IMR-90 (cell line): ENCODE results near the gene TNNI2. TPM values are rescaled to one million over a fixed set of nuclear protein-coding genes. Genes with fewer than 3 reads are reported as not detected.

Source experiments
- ATAC-seq: fragments of 200-7000 bp; cut with Tn5 transposase; 2 replicates; pipeline ENCODE4 v1.9.1; 2020; ENCODE audit warnings: low read depth, mild to moderate bottlenecking, moderate library complexity
- BruUV-seq: library from RNA; stranded (reverse); fragments of 400-500 nt; replicated peaks from 2 replicates; lab custom pipeline; 2021; lab: Mats Ljungman, UMichigan
- CTCF ChIA-PET: fragments of 300-600 bp; formaldehyde crosslinking; extraction: SDS; loops from one replicate; lab custom pipeline; 2021; ENCODE audit warnings: antibody characterized with exemption; lab: Yijun Ruan, JAX
- POLR2A ChIA-PET: fragments of 300-600 bp; sonication (Branson Sonifier 250); formaldehyde crosslinking; loops from one replicate; lab custom pipeline; 2022; ENCODE audit warnings: antibody characterized with exemption; ENCODE audit not compliant: unreplicated experiment; lab: Charles Lee
- DNase-seq: peaks from one replicate; pipeline ENCODE4 v3.0.0; 2013
- H2AFZ ChIP-seq: replicated peaks from 2 replicates; pipeline ENCODE3; 2013; ENCODE audit warnings: low read length, mild to moderate bottlenecking; ENCODE audit not compliant: poor library complexity
- H2AK5ac ChIP-seq: 2 replicates; pipeline ENCODE4 v1.6.1; 2013; ENCODE audit warnings: low read depth, low read length, inconsistent platforms
- H2AK9ac ChIP-seq: replicated peaks from 2 replicates; pipeline ENCODE3; 2013; ENCODE audit warnings: mild to moderate bottlenecking, low read depth, low read length, moderate library complexity; ENCODE audit not compliant: poor library complexity
- H2BK120ac ChIP-seq: 2 replicates; pipeline ENCODE4 v1.6.1; 2013; ENCODE audit warnings: low read depth, low read length, inconsistent platforms
- H2BK15ac ChIP-seq: 3 replicates; pipeline ENCODE4 v1.6.1; 2013; ENCODE audit warnings: low read depth, low read length, inconsistent platforms
- H2BK20ac ChIP-seq: 2 replicates; pipeline ENCODE4 v1.6.1; 2013; ENCODE audit warnings: low read depth, mild to moderate bottlenecking, inconsistent platforms, low read length, moderate library complexity
- H2BK5ac ChIP-seq: 2 replicates; pipeline ENCODE4 v1.6.1; 2013; ENCODE audit warnings: mild to moderate bottlenecking, low read depth, low read length, inconsistent platforms; ENCODE audit not compliant: poor library complexity, severe bottlenecking
- H3K14ac ChIP-seq: replicated peaks from 2 replicates; pipeline ENCODE4 v1.6.1; 2013; ENCODE audit warnings: low read depth, low read length, inconsistent platforms
- H3K18ac ChIP-seq: 2 replicates; pipeline ENCODE4 v1.6.1; 2013; ENCODE audit warnings: low read depth, low read length, control low read depth
- H3K23ac ChIP-seq: 2 replicates; pipeline ENCODE4 v1.6.1; 2013; ENCODE audit warnings: low read depth, low read length, inconsistent platforms
- H3K27ac ChIP-seq: 2 replicates; pipeline ENCODE4 v1.5.1; 2013; ENCODE audit warnings: mild to moderate bottlenecking, control low read depth, low read length; ENCODE audit not compliant: insufficient read depth
- H3K27me3 ChIP-seq: 2 replicates; pipeline ENCODE4 v1.6.1; 2013; ENCODE audit warnings: low read length; ENCODE audit not compliant: control insufficient read depth, insufficient read depth
- H3K36me3 ChIP-seq: 2 replicates; pipeline ENCODE4 v1.6.1; 2013; ENCODE audit warnings: low read length, mixed read lengths; ENCODE audit not compliant: control insufficient read depth, insufficient read depth
- H3K4ac ChIP-seq: 2 replicates; pipeline ENCODE4 v1.6.1; 2013; ENCODE audit warnings: low read depth, low read length, inconsistent platforms
- H3K4me1 ChIP-seq: 2 replicates; pipeline ENCODE4 v1.6.1; 2013; ENCODE audit warnings: low read length, mixed read lengths; ENCODE audit not compliant: control insufficient read depth, insufficient read depth
- H3K4me2 ChIP-seq: 2 replicates; pipeline ENCODE4 v1.6.1; 2013; ENCODE audit warnings: low read depth, mild to moderate bottlenecking, control low read depth, low read length, moderate library complexity
- H3K4me3 ChIP-seq: 2 replicates; pipeline ENCODE4 v1.5.1; 2013; ENCODE audit warnings: low read depth, mild to moderate bottlenecking, control low read depth, low read length, moderate library complexity; ENCODE audit not compliant: insufficient read depth
- H3K56ac ChIP-seq: 2 replicates; pipeline ENCODE4 v1.6.1; 2013; ENCODE audit warnings: low read length, inconsistent platforms; ENCODE audit not compliant: insufficient read depth; ENCODE audit errors: extremely low read depth
- H3K79me1 ChIP-seq, 2 experiments: 2 replicates each; pipeline ENCODE4 v1.6.1; 2013; ENCODE audit warnings: low read length in 2 of 2, inconsistent platforms in 1 of 2, low read depth in 1 of 2
- H3K9ac ChIP-seq: 2 replicates; pipeline ENCODE4 v1.6.1; 2013; ENCODE audit warnings: low read depth, low read length, control low read depth
- H3K9me1 ChIP-seq: 2 replicates; pipeline ENCODE4 v1.6.1; 2013; ENCODE audit warnings: low read length, inconsistent platforms; ENCODE audit not compliant: insufficient read depth
- H3K9me3 ChIP-seq: 2 replicates; pipeline ENCODE4 v1.6.1; 2013; ENCODE audit warnings: low read length; ENCODE audit not compliant: control insufficient read depth, insufficient read depth
- H4K20me1 ChIP-seq: 2 replicates; pipeline ENCODE4 v1.6.1; 2013; ENCODE audit warnings: low read length, inconsistent platforms; ENCODE audit not compliant: insufficient read depth
- H4K5ac ChIP-seq: 2 replicates; pipeline ENCODE4 v1.6.1; 2013; ENCODE audit warnings: mild to moderate bottlenecking, low read depth, low read length, control low read depth
- H4K8ac ChIP-seq, 2 experiments: 2 replicates each; pipeline ENCODE4 v1.6.1; 2013; ENCODE audit warnings: low read depth in 2 of 2, low read length in 2 of 2, control low read depth in 1 of 2, inconsistent platforms in 1 of 2
- H4K91ac ChIP-seq: 2 replicates; pipeline ENCODE4 v1.6.1; 2013; ENCODE audit warnings: low read depth, low read length, inconsistent platforms; ENCODE audit not compliant: insufficient read depth
- BHLHE40 ChIP-seq: fragments of 150-350 bp; IDR thresholded peaks from 2 replicates; pipeline ENCODE4 v1.6.1; 2016; ENCODE audit warnings: mild to moderate bottlenecking, low read depth, low read length
- CHD1 ChIP-seq: IDR thresholded peaks from 2 replicates; pipeline ENCODE4 v1.6.1; 2012; ENCODE audit warnings: low read depth, low read length, improper control_type of control experiment
- FOS ChIP-seq: fragments of 150-350 bp; IDR thresholded peaks from 2 replicates; pipeline ENCODE4 v1.6.1; 2016; ENCODE audit warnings: low read depth, low read length
- MAFK ChIP-seq: IDR thresholded peaks from 2 replicates; pipeline ENCODE4 v1.6.1; 2012; ENCODE audit warnings: low read depth, low read length, improper control_type of control experiment
- POLR2A ChIP-seq: IDR thresholded peaks from 2 replicates; pipeline ENCODE4 v1.6.1; 2012; ENCODE audit warnings: mild to moderate bottlenecking, low read depth, low read length
- RAD21 ChIP-seq: IDR thresholded peaks from 2 replicates; pipeline ENCODE4 v1.6.1; 2012; ENCODE audit warnings: low read length, improper control_type of control experiment
- RCOR1 ChIP-seq: IDR thresholded peaks from 2 replicates; pipeline ENCODE4 v1.6.1; 2012; ENCODE audit warnings: mild to moderate bottlenecking, low read length, improper control_type of control experiment; ENCODE audit not compliant: insufficient replicate concordance
- RFX5 ChIP-seq: IDR thresholded peaks from 2 replicates; pipeline ENCODE4 v1.8.0; 2012; ENCODE audit warnings: low read depth, mild to moderate bottlenecking, low read length, moderate library complexity
- SMC3 ChIP-seq: fragments of 150-350 bp; IDR thresholded peaks from 2 replicates; pipeline ENCODE4 v1.6.1; 2016; ENCODE audit warnings: low read depth, mild to moderate bottlenecking, antibody characterized with exemption, low read length, moderate library complexity
- WGBS, 2 experiments: methylation state at CpG; one replicate each; pipeline versions ENCODE4 v1.1.5 to v1.1.7; 2013; ENCODE audit warnings: missing lambda C conversion rate in 2 of 2; ENCODE audit not compliant: insufficient read length in 1 of 2; ENCODE audit errors: extremely low coverage in 2 of 2; 5-methylcytosine and 5-hydroxymethylcytosine counted together
- dilution Hi-C: fragments of 300-500 bp; cut with HindIII; formaldehyde crosslinking; loops from one replicate; pipeline ENCODE4 v1.14.3; 2018; ENCODE audit warnings: low sequenced_read_pairs; ENCODE audit not compliant: unreplicated experiment
- in situ Hi-C: fragments of 300-500 bp; cut with MboI; formaldehyde crosslinking; loops from 3 replicates; pipeline ENCODE4 v1.14.3; 2019; ENCODE audit warnings: low sequenced_read_pairs, inconsistent platforms, mixed read lengths
- intact Hi-C: fragments of 100-400 bp; cut with micrococcal nuclease; formaldehyde crosslinking; loops from 2 replicates; pipeline ENCODE4 v1.10.0; 2022
- polyA plus RNA-seq, 3 experiments: library from polyadenylated mRNA; depleted of rRNA; stranded (reverse); fragments of >200 nt; gene quantifications; 2 replicates each; pipeline ENCODE4 v1.2.3, GENCODE V29; 2012; ENCODE audit warnings: low replicate concordance in 1 of 3
- total RNA-seq: library from RNA; depleted of rRNA; stranded (reverse); fragments of >200 nt; gene quantifications from 2 replicates; pipeline ENCODE4 v1.2.3, GENCODE V29; 2012
- TF ChIP-seq, protein P1 (sequence below): fragments of 150-350 bp; IDR thresholded peaks from 2 replicates; pipeline ENCODE4 v1.6.1; 2016; ENCODE audit warnings: low read depth, mild to moderate bottlenecking, low read length, moderate library complexity, borderline replicate concordance
- TF ChIP-seq, protein P2 (sequence below): conservative IDR thresholded peaks from 2 replicates; pipeline ENCODE4 v1.5.1; 2012; ENCODE audit warnings: mild to moderate bottlenecking, low read depth, low read length, improper control_type of control experiment

Gene TNNI2
- total and polyA plus RNA-seq, 2 of the 4 experiments (the other 2 are of a cell fraction) = not detected

DNA sequence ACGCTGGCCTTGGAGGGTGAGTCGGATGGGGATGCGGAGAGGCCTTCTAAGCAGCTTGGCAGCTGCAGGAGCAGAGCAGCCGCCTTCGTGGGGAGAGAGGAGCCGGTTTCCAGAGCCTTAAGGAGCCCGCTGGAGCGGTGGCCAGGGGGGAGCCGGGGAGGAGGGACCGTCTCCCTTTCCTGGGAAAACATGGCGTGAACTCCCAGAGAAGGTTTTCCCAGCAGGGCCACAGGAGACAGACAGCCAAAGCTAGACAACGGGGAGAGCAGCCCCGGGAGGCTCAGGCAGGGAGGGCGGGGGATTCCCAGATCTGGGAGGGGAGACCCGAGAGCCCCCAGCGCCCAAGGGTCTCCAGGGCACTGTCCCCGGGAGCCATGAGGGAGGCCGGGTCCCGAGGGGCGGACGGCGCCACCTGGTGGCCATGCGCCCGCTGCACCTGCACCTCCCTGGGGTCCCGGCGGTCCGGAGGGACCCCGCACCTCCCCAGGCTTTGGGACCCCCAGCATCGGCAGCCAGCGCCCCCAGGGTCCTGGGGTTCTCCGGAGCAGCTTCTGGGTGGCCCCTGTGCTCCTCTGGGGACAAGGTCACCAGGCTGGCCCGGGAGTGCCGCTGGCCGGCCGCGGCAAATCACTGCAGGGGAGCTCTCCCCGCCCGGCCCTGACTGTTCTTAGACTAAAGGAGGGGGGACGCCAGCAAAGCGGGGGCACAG lies 6.4 kb upstream of the TNNI2 start:
- DNase-seq (no peak), ATAC-seq (peak; percentile 62; the same call in 1 of the 2 replicates)
- Histone ChIP-seq H2AK5ac (no peak overlapping the region), H4K20me1 (no peaks in the 10 kb centered on the region), H3K27ac (no peak overlapping the region), H3K9me1 (no peaks in the 10 kb centered on the region), H4K8ac (no peak overlapping the region), H3K36me3 (no peaks in the 10 kb centered on the region), H3K4ac (no peak overlapping the region), H3K4me3 (no peak overlapping the region), H3K9me3 (no peaks in the 10 kb centered on the region), H3K56ac (no peak overlapping the region), H3K4me2 (no peak overlapping the region), H3K18ac (no peak overlapping the region), H2BK5ac (no peak overlapping the region), H2AK9ac (no peak overlapping the region), H4K5ac (no peak overlapping the region), H2AFZ (peak overlapping the region; percentile 44), H3K4me1 (peaks cover 8% of the 10 kb centered on the region), H3K23ac (no peak overlapping the region), H3K9ac (no peak overlapping the region), H4K91ac (no peak overlapping the region), H2BK15ac (peak overlapping the region; percentile 66; the same call in 1 of the 3 replicates), H2BK20ac (no peak overlapping the region), H3K79me1 (no peaks in the 10 kb centered on the region), H3K27me3 (peaks cover 16% of the 10 kb centered on the region; the same call in 1 of the 2 replicates), H2BK120ac (no peak overlapping the region), H3K14ac (no peak overlapping the region)
- ChIA-PET POLR2A (interaction anchor here (0.6 kb wide), 1 partner anchor 127 kb away, joined by 3 read pairs; no protein-coding TSS in a partner anchor), CTCF (interaction anchor here (0.7 to 3.9 kb wide), 6 partner anchors 68 to 319 kb away, joined by 3 to 54 read pairs (median 4); no protein-coding TSS in a partner anchor)
- dilution Hi-C loops (no loop called here), intact Hi-C loops (loop anchor here (1.0 to 2.0 kb wide), 2 partner anchors 70 to 138 kb away; partner anchors contain the start of gene CTSD), in situ Hi-C loops (no loop called here)
- TF ChIP-seq MAFK = no peak
- no peak for TF ChIP-seq CHD1
- TF ChIP-seq, protein P1, sequence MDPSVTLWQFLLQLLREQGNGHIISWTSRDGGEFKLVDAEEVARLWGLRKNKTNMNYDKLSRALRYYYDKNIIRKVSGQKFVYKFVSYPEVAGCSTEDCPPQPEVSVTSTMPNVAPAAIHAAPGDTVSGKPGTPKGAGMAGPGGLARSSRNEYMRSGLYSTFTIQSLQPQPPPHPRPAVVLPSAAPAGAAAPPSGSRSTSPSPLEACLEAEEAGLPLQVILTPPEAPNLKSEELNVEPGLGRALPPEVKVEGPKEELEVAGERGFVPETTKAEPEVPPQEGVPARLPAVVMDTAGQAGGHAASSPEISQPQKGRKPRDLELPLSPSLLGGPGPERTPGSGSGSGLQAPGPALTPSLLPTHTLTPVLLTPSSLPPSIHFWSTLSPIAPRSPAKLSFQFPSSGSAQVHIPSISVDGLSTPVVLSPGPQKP = no peak
- TF ChIP-seq RAD21 = peak; percentile 83
- TF ChIP-seq SMC3 = peak; percentile 94
- TF ChIP-seq, protein P2, sequence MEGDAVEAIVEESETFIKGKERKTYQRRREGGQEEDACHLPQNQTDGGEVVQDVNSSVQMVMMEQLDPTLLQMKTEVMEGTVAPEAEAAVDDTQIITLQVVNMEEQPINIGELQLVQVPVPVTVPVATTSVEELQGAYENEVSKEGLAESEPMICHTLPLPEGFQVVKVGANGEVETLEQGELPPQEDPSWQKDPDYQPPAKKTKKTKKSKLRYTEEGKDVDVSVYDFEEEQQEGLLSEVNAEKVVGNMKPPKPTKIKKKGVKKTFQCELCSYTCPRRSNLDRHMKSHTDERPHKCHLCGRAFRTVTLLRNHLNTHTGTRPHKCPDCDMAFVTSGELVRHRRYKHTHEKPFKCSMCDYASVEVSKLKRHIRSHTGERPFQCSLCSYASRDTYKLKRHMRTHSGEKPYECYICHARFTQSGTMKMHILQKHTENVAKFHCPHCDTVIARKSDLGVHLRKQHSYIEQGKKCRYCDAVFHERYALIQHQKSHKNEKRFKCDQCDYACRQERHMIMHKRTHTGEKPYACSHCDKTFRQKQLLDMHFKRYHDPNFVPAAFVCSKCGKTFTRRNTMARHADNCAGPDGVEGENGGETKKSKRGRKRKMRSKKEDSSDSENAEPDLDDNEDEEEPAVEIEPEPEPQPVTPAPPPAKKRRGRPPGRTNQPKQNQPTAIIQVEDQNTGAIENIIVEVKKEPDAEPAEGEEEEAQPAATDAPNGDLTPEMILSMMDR = peak; percentile 80
- no peak for TF ChIP-seq BHLHE40
- TF ChIP-seq RCOR1 = no peak
- no peak for TF ChIP-seq RFX5
- no peak for TF ChIP-seq FOS
- TF ChIP-seq POLR2A = no peak
- WGBS, 2 experiments = 58% methylated on average over 7 of the region's 40 CpGs; no CpG with 5 or more reads in 1 of the 2 experiments
- no TSS peak for BruUV-seq
